NCI-H345 treated with DMSO at 0.1 percent for 48 hours (cell line): ENCODE data around the gene MARCHF3.
"Not testable (repeated sequence)": the region's sequence is repeated elsewhere in the genome, so short reads cannot be mapped to it uniquely, and the experiment has no call there.

ENCODE experiments used
- DNase-seq: peaks from one replicate; lab custom pipeline; 2025; ENCODE audit not compliant: unreplicated experiment; lab: John Stamatoyannopoulos, UW

Gene MARCHF3

GRCh38 chr5:126920291-126920690 is 110.1 kb downstream of the MARCHF3 start:
- DNase-seq, result no peak

GRCh38 chr5:126919566-126919965 is 110.8 kb downstream of the MARCHF3 start:
- DNase-seq, result no peak

DNA sequence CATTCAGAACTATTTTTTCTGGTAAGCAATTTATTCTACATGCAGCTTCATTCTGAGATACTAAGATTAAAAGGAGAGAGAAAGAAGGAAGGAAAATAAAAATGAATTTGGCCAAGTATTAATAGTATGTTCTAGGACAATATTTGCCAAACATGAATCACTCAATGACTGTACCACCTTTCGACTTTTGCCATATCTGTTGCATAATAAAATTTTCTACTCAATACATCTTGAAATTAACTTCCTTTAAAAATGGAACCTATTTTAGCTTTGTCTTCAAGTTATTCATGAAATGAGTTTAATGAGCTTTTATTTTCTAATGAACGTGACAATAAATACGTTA is 111.8 kb downstream of the MARCHF3 start:
- no peak for DNase-seq

DNA sequence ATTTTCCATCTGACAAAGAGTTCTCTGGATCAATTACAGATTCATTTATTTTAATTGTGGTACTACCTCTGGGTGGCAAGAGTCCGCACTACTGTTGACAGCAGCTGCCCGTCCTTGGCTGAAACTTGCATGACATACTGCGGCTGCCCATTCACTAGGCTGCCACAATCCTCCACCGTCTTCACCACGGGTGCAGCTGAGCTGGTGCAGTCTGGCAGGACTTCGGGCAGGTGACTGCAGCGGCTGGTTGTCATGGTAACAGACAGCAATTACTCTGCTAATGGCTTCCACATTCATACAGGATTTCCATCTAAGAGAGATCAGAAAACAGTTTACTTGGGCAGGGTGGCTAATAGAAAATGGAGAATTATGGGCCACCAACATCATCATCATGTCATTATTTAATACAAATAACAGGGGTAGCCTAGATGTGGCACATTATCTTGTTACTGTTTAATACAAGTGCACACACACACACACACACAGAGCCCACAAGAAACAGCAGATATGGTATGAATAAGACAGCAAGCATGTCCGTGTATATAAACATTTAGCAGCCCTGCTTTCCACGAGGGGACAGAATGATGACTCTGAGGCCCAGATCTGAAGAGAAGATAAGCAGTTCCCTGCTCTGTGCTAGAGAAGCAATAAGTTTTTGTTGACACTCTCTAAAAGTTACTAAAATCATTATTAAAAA is 112.3 kb downstream of the MARCHF3 start:
- peak; percentile 64 for DNase-seq

DNA sequence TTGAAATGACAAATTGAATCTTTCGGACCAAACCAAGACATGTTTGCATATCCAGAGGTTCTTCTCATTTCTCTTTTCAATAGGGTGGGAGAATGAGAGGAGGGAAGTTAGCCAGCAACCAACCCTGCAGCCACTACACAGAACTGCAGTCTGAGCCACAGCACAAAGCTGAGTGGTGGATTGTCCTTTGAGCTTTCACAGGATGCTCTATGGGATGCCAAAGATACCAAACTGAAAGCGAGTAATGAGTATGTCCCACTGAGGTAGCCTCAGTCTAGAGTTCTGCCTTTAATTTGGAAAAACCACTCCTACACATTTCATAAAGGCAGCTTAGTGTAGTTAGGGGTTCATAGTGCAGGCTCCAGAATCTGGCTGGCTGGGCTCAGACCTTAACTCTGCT is 114.9 kb downstream of the MARCHF3 start:
- DNase-seq, result no peak

DNA sequence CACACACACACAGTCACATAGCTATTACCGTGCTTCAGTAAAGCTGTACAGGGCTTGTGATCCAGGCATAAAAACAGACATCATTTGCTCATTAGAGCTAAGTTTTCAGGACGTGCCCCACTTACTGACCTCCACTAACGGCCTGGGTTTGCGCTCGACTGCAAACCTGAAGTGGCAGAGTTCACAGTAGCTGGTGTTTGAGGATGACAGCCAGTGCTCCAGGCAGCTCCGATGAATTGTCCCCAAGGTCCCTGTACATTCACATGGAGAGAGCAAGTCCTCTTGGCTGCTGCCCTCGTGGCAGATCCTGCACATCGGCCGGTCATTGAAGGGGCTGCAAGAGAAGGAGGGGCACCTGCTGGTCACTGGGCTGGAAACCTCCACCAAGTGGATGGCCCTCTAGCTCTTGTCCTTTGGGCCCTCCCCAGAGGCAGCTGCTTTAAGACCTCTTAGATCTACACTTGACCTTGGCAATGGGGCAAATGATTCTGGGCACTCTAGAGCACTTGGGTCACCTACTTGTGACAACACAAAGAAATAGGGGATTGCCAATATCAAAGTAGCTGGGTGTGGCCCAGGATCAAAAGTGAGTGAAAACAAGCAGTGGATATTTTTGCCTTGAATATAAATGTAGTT is 115.4 kb downstream of the MARCHF3 start:
- DNase-seq, result no peak

DNA sequence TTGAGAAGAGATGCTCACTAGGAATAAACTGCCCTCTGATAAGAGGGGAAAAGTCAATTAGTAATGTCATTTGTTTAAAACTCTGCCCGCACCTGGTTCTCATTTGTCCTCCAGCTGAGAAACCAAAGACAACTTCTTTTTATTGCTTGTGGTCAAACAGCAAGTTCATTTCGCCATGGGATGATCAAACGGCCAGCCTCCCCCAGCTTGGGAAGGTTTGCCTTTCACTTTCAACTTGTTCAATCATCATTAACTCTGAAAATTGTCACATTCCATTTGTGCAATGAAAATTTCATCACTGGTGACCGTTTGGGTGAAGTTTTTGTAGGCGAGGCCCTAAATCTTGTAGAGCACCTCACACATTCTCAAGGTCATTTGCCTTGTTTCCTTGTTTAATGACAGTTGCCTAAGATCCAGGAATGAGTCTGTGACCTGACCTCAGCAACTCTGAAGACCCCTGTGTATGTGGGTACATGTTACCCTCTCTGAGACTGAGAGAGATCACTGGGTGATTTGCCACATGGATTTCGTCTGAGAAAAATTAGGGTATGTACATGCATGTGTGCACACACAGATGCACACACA is 117.7 kb downstream of the MARCHF3 start:
- no peak for DNase-seq

DNA sequence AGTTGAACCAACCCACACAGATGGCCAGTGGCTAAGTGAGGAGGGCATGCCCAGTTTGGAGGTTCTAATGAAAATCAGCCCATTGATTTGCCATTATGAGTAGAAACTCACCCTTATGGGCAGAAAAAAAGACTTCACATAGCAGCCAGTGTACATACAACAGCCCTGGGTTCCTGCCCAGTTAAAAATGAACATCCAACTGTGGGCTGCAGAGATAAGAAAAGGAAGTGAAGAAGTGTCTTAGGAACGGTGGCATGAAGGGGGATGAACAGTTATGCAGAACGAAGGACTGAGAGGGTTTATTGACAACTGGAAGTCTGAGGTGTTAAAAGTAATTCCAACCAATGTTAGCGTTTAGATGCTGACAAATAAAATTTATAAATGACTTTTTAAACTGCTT is 118.4 kb downstream of the MARCHF3 start:
- DNase-seq, result no peak

DNA sequence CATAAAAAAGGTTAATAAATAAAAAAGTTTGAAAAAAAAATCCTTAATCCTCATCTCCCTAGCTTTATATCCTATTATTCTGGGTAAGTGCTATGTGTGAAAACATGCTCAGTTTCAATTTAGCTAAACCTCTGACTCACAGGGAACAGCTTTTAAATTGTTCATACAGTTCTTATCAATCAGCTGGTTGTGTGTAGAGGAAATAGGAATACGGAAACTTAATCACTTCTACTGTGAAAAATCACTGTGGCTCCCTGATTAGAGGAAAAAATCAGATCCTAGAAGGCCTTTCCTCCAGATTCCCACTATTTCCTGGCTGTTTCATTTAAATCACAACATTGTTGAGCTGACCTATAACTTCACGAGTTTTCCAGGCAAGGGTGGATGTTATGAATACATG is 120.5 kb downstream of the MARCHF3 start:
- no peak for DNase-seq

DNA sequence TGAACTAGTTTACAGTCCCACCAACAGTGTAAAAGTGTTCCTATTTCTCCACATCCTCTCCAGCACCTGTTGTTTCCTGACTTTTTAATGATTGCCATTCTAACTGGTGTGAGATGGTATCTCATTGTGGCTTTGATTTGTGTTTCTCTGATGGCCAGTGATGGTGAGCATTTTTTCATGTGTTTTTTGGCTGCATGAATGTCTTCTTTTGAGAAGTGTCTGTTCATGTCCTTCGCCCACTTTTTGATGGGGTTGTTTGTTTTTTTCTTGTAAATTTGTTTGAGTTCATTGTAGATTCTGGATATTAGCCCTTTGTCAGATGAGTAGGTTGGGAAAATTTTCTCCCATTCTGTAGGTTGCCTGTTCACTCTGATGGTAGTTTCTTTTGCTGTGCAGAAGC is 126.0 kb downstream of the MARCHF3 start:
- not testable (repeated sequence) for DNase-seq

GRCh38 chr5:126900796-126901195 is 129.6 kb downstream of the MARCHF3 start:
- DNase-seq, result no peak

- DNase-seq, result no peak
Observed at GRCh38 chr5:126899476-126899875, 130.9 kb downstream of the MARCHF3 start.

DNA sequence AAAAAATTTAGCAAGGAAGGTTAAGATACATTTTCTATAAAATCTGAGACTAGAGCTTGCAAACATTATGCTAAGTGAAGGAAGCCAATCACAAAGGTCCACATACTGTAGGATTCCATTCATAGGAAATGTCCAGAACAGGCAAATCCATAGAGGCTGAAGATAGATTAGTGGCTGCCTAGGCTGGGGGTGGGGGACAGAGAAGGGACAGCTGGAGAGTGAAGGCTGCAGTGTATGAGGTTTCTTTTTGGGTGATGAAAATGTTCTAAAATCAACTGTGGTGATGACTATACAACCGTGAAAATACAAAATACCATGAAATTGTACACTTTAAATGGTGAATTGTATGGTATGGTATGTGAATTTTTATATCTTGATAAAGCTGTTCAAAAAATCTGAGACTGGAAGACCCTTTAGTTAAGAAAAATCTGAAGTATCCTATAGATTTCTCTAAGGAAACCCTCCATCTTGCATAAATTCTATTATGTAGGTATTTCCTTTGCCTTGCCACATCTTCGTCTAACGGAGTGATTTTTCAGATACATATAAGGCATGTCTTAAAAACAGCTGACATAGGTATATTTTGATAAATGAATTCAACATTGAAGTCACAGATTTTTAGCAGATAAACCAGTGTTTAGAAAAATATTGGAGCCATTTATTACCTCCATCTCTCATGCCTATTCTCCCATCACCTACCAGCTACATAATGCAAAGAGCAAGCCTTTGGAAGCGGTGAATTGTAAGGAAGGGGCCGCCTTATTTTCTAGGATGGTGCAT is 132.3 kb downstream of the MARCHF3 start:
- DNase-seq, result no peak

DNA sequence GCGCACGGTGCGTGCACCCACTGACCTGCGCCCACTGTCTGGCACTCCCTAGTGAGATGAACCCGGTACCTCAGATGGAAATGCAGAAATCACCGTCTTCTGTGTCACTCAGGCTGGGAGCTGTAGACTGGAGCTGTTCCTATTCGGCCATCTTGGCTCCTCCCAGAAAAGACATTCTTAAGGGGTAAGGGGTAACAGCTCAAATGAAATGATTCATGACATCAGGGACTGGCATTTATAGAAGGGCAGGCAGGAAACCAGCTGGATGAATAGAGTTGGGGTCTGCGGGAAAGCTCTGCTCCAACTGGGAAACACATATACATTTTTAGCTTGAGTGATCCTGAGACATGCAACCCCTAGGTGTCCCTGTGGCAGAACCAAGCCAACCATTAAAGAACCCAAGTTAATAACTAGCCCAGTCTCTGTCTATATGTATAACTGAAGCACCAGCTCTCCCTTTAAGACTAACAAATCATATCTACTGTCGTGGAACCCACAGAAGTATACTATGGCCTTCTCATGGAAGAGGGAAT is 134.1 kb downstream of the MARCHF3 start:
- DNase-seq, result no peak

GRCh38 chr5:126895712-126896111 is 134.6 kb downstream of the MARCHF3 start:
- DNase-seq, result not testable (repeated sequence)

DNA sequence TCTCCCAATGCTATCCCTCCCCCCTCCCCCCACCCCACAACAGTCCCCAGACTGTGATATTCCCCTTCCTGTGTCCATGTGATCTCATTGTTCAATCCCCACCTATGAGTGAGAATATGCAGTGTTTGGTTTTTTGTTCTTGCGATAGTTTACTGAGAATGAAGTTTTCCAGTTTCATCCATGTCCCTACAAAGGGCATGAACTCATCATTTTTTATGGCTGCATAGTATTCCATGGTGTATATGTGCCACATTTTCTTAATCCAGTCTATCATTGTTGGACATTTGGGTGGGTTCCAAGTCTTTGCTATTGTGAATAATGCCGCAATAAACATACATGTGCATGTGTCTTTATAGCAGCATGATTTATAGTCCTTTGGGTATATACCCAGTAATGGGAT is 139.9 kb downstream of the MARCHF3 start:
- DNase-seq, result not testable (repeated sequence)

GRCh38 chr5:126888175-126888574 is 142.2 kb downstream of the MARCHF3 start:
- no peak for DNase-seq

GRCh38 chr5:126884269-126884819 is 146.0 kb downstream of the MARCHF3 start:
- no peak for DNase-seq

GRCh38 chr5:126883564-126884245 is 146.7 kb downstream of the MARCHF3 start:
- no peak for DNase-seq

- DNase-seq, result no peak
Observed at GRCh38 chr5:126881821-126882600, 148.3 kb downstream of the MARCHF3 start.
